SIG-M5 (cell line): ENCODE measurements around the gene SHOC2.

ENCODE experiments used
- DNase-seq: peaks from one replicate; lab custom pipeline; 2025; lab: John Stamatoyannopoulos, UW

The SHOC2 gene

GRCh38 chr10:110983466-110983865, 64.1 kb downstream of the SHOC2 start:
- no peak for DNase-seq

- DNase-seq: no peak
Measured at GRCh38 chr10:110985497-110986275, 66.3 kb downstream of the SHOC2 start.

- DNase-seq: no peak
Measured at GRCh38 chr10:110989016-110989415, 69.6 kb downstream of the SHOC2 start.

GRCh38 chr10:110992006-110992800, 72.8 kb downstream of the SHOC2 start:
- DNase-seq: no peak

- no peak for DNase-seq
Measured at GRCh38 chr10:110993024-110993693, 73.8 kb downstream of the SHOC2 start.

- no peak for DNase-seq
Measured at GRCh38 chr10:110994406-110995086, 75.1 kb downstream of the SHOC2 start.

GRCh38 chr10:110995301-110995700, 75.9 kb downstream of the SHOC2 start:
- DNase-seq: no peak

- DNase-seq: no peak
Measured at GRCh38 chr10:110996256-110996655, 76.9 kb downstream of the SHOC2 start.

- no peak for DNase-seq
Measured at GRCh38 chr10:111004016-111004415, 84.6 kb downstream of the SHOC2 start.

- no peak for DNase-seq
Measured at GRCh38 chr10:111007486-111007885, 88.1 kb downstream of the SHOC2 start.

GRCh38 chr10:111015181-111015580, 95.8 kb downstream of the SHOC2 start:
- DNase-seq: no peak

GRCh38 chr10:111017098-111017497, 97.7 kb downstream of the SHOC2 start:
- DNase-seq: peak; percentile 2

GRCh38 chr10:111018021-111018420, 98.6 kb downstream of the SHOC2 start:
- no peak for DNase-seq

- DNase-seq: no peak
Measured at GRCh38 chr10:111023060-111023459, 103.7 kb downstream of the SHOC2 start.

- no peak for DNase-seq
Measured at GRCh38 chr10:111030042-111030750, 110.8 kb downstream of the SHOC2 start.

- DNase-seq: no peak
Measured at GRCh38 chr10:111034598-111035310, 115.3 kb downstream of the SHOC2 start.

GRCh38 chr10:111035542-111035941, 116.1 kb downstream of the SHOC2 start:
- no peak for DNase-seq

GRCh38 chr10:111037858-111038257, 118.5 kb downstream of the SHOC2 start:
- no peak for DNase-seq

- DNase-seq: no peak
Measured at GRCh38 chr10:111039522-111039921, 120.1 kb downstream of the SHOC2 start.

GRCh38 chr10:111057006-111057405, 137.6 kb downstream of the SHOC2 start:
- DNase-seq: no peak
